K562 (cell line): Measurements from ENCODE around the gene HLF. TPM values are rescaled to one million over a fixed set of nuclear protein-coding genes. Genes with fewer than 3 reads are reported as not detected.
A peak's percentile ranks its signal among the peaks of the same experiment; 100 is the strongest.

Experiments
- ARNT ChIP-seq, 2 experiments: fragments of 450-650 bp; IDR thresholded peaks; 2 replicates each; pipeline ENCODE4 v1.6.1; 2016; ENCODE audit warnings: mild to moderate bottlenecking in 1 of 2
- CREM ChIP-seq: IDR thresholded peaks from 2 replicates; pipeline ENCODE4 v1.6.1; 2014; ENCODE audit warnings: antibody characterized with exemption, low read depth
- DLX4 ChIP-seq: fragments of 250-450 bp; sonication (Bioruptor Pico); IDR thresholded peaks from 2 replicates; pipeline ENCODE4 v1.6.1; 2021; ENCODE audit warnings: mild to moderate bottlenecking
- ELK3 ChIP-seq: fragments of 450-650 bp; formaldehyde crosslinking; IDR thresholded peaks from 2 replicates; pipeline ENCODE4 v1.4.0; 2020; ENCODE audit warnings: mild to moderate bottlenecking
- EP300 ChIP-seq: IDR thresholded peaks from 2 replicates; pipeline ENCODE4 v1.6.1; 2012; ENCODE audit warnings: low read length, improper control_type of control experiment
- ESRRA ChIP-seq: fragments of 450-650 bp; IDR thresholded peaks from 2 replicates; pipeline ENCODE4 v1.6.1; 2014; ENCODE audit warnings: low read depth, mild to moderate bottlenecking, moderate library complexity, borderline replicate concordance
- GABPA ChIP-seq: fragments of 200-800 bp; sonication (Bioruptor generic); conservative IDR thresholded peaks from 2 replicates; pipeline ENCODE4 v1.6.1; 2016; ENCODE audit warnings: low read depth, missing genetic modification characterization, missing compliant biosample characterization
- HDAC1 ChIP-seq, 2 experiments: fragments of 450-650 bp; IDR thresholded peaks; 2 replicates each; pipeline ENCODE4 v1.6.1; 2016 to 2017; ENCODE audit warnings: inconsistent platforms in 1 of 2, mild to moderate bottlenecking in 1 of 2, moderate library complexity in 1 of 2
- LARP7 ChIP-seq: fragments of 450-650 bp; IDR thresholded peaks from 2 replicates; pipeline ENCODE4 v1.6.1; 2016
- MYC ChIP-seq, 2 experiments: fragments of 250-450 bp in 1 of 2; sonication (Bioruptor Pico) in 1 of 2; IDR thresholded peaks; 2 replicates each; pipeline versions ENCODE4 v1.5.1 to v1.6.1; 2012 to 2021; ENCODE audit warnings: low read depth in 2 of 2, borderline replicate concordance in 1 of 2, improper control_type of control experiment in 1 of 2, low read length in 1 of 2, mild to moderate bottlenecking in 1 of 2, moderate library complexity in 1 of 2
- NRF1 ChIP-seq, 2 experiments: fragments of 450-650 bp; IDR thresholded peaks in 1 of 2; conservative IDR thresholded peaks in 1 of 2; 2 replicates each; pipeline ENCODE4 v1.6.1; 2014; ENCODE audit warnings: mild to moderate bottlenecking in 2 of 2
- RBM22 ChIP-seq: fragments of 200-400 bp; formaldehyde crosslinking; IDR thresholded peaks from 2 replicates; pipeline ENCODE4 v1.6.1; 2018; ENCODE audit warnings: low read length, low read depth; ENCODE audit not compliant: poor library complexity, severe bottlenecking
- RFX1 ChIP-seq: fragments of 450-650 bp; IDR thresholded peaks from 2 replicates; pipeline ENCODE4 v1.6.1; 2016; ENCODE audit warnings: mild to moderate bottlenecking, moderate library complexity
- SRSF9 ChIP-seq: fragments of 200-400 bp; formaldehyde crosslinking; IDR thresholded peaks from 2 replicates; pipeline ENCODE4 v1.6.1; 2017; ENCODE audit warnings: low read depth, low read length, borderline replicate concordance
- ZNF174 ChIP-seq: fragments of 250-450 bp; sonication (Bioruptor Pico); IDR thresholded peaks from 2 replicates; pipeline ENCODE4 v1.4.0; 2020; ENCODE audit warnings: mild to moderate bottlenecking
- ZNF263 ChIP-seq: sonication (generic); formaldehyde crosslinking; IDR thresholded peaks from 2 replicates; pipeline ENCODE4 v1.8.0; 2022; ENCODE audit warnings: mild to moderate bottlenecking, missing genetic modification reagents, borderline replicate concordance
- ZNF384 ChIP-seq: IDR thresholded peaks from 2 replicates; pipeline ENCODE4 v1.6.1; 2012; ENCODE audit warnings: low read depth, low read length, improper control_type of control experiment
- ZNF644 ChIP-seq: fragments of 200-800 bp; sonication (Bioruptor generic); IDR thresholded peaks from 2 replicates; pipeline ENCODE4 v1.6.1; 2016; ENCODE audit warnings: low read depth, missing genetic modification characterization, missing compliant biosample characterization
- polyA plus RNA-seq, 8 experiments: library from polyadenylated mRNA; depleted of rRNA in 4 of 8; stranded (reverse) in 5 of 8; unstranded in 3 of 8; fragments of >200 nt; fragmentation: Nextera tagmentation in 2 of 8; fragmentation: Illumina TruSeq in 1 of 8; extraction: Ambion mirVana in 2 of 8; extraction: Trizol in 1 of 8; gene quantifications; 2 replicates each; pipeline versions ENCODE4 v1.2.1 to v1.2.3, GENCODE V29; 2011 to 2014; ENCODE audit warnings: inconsistent platforms in 1 of 8, missing spikeins in 1 of 8
- total RNA-seq, 7 experiments: library from RNA; depleted of rRNA in 6 of 7; stranded (reverse); fragments of >200 nt in 6 of 7; fragmentation: Illumina TruSeq in 2 of 7; extraction: Trizol in 2 of 7; gene quantifications; 2 replicates each; pipeline versions ENCODE4 v1.2.1 to v1.2.3, GENCODE V29; 2011 to 2021; ENCODE audit warnings: low replicate concordance in 1 of 7
- TF ChIP-seq, protein P1 (sequence below): fragments of 450-650 bp; formaldehyde crosslinking; IDR thresholded peaks from 2 replicates; pipeline ENCODE4 v1.4.0; 2020; ENCODE audit warnings: mild to moderate bottlenecking, moderate library complexity
- TF ChIP-seq, protein P2 (sequence below): fragments of 450-650 bp; IDR thresholded peaks from 2 replicates; pipeline ENCODE4 v1.6.1; 2018; ENCODE audit not compliant: partially characterized antibody

HLF gene
- total and polyA plus RNA-seq, 9 of the 15 experiments (the other 6 are each of a cell fraction or from before 2014, with no cell fraction given) = 0.03 to 0.24 (median 0.09) TPM

- TF ChIP-seq DLX4 (CRISPR knock-in tag) (no peak), MYC (IDR thresholded peaks at IDR 0.05; ENCODE audit: low read depth, low read length) (no peak), MYC (CRISPR knock-in tag; IDR thresholded peaks at IDR 0.05; ENCODE audit: borderline replicate concordance, low read depth) (no peak), GABPA (tag) (peak; percentile 32; the same call in 1 of the 2 replicates), ZNF644 (tag) (no peak), NRF1 (conservative IDR thresholded peaks at IDR 0.05 in 1 of 2, IDR thresholded peaks at IDR 0.05 in 1 of 2) (peak; percentile 43 to 51; a peak in 3 of 4 replicates), RBM22 (no peak), ELK3 (CRISPR knock-in tag) (no peak), EP300 (0 out of 2 replicates have a peak, but pooled peaks have one; percentile 7), ZNF384 (peak; percentile 69), SRSF9 (no peak), LARP7 (no peak), CREM (peak; percentile 84), ZNF174 (CRISPR knock-in tag) (no peak), ESRRA (no peak), HDAC1 (IDR thresholded peaks at IDR 0.05) (no peak), ZNF263 (CRISPR knock-in tag) (no peak), RFX1 (no peak), ARNT (IDR thresholded peaks at IDR 0.05) (no peak)
- TF ChIP-seq, protein P1, sequence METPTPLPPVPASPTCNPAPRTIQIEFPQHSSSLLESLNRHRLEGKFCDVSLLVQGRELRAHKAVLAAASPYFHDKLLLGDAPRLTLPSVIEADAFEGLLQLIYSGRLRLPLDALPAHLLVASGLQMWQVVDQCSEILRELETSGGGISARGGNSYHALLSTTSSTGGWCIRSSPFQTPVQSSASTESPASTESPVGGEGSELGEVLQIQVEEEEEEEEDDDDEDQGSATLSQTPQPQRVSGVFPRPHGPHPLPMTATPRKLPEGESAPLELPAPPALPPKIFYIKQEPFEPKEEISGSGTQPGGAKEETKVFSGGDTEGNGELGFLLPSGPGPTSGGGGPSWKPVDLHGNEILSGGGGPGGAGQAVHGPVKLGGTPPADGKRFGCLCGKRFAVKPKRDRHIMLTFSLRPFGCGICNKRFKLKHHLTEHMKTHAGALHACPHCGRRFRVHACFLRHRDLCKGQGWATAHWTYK (CRISPR knock-in tag) = no peak
- TF ChIP-seq, protein P2, sequence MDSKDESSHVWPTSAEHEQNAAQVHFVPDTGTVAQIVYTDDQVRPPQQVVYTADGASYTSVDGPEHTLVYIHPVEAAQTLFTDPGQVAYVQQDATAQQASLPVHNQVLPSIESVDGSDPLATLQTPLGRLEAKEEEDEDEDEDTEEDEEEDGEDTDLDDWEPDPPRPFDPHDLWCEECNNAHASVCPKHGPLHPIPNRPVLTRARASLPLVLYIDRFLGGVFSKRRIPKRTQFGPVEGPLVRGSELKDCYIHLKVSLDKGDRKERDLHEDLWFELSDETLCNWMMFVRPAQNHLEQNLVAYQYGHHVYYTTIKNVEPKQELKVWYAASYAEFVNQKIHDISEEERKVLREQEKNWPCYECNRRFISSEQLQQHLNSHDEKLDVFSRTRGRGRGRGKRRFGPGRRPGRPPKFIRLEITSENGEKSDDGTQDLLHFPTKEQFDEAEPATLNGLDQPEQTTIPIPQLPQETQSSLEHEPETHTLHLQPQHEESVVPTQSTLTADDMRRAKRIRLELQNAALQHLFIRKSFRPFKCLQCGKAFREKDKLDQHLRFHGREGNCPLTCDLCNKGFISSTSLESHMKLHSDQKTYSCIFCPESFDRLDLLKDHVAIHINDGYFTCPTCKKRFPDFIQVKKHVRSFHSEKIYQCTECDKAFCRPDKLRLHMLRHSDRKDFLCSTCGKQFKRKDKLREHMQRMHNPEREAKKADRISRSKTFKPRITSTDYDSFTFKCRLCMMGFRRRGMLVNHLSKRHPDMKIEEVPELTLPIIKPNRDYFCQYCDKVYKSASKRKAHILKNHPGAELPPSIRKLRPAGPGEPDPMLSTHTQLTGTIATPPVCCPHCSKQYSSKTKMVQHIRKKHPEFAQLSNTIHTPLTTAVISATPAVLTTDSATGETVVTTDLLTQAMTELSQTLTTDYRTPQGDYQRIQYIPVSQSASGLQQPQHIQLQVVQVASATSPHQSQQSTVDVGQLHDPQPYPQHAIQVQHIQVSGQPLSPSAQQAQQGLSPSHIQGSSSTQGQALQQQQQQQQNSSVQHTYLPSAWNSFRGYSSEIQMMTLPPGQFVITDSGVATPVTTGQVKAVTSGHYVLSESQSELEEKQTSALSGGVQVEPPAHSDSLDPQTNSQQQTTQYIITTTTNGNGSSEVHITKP = no peak
Measured at GRCh38 chr17:55303701-55304145, 39.0 kb downstream of the HLF start (continued).
